Fibroblast of lung (primary cell): ENCODE results near the gene ITK. TPM values are rescaled to one million over a fixed set of nuclear protein-coding genes. Genes with fewer than 3 reads are reported as not detected.

Experiments used
- DNase-seq, 2 donors: peaks; one replicate each; pipeline versions ENCODE4 v3.0.0 to v3.0.0-alpha.2; 2010; ENCODE audit warnings: low read depth in 2 of 2
- H2AFZ ChIP-seq: 2 replicates; pipeline ENCODE4 v1.5.1; 2012; ENCODE audit warnings: low read length, control low read depth, inconsistent platforms
- H3K27ac ChIP-seq: 2 replicates; pipeline ENCODE4 v1.5.1; 2011; ENCODE audit warnings: low read length, control low read depth; ENCODE audit not compliant: insufficient read depth
- H3K27me3 ChIP-seq: 2 replicates; pipeline ENCODE4 v1.5.1; 2011; ENCODE audit warnings: mild to moderate bottlenecking, low read length; ENCODE audit not compliant: control insufficient read depth, insufficient read depth
- H3K36me3 ChIP-seq: 2 replicates; pipeline ENCODE4 v1.5.1; 2011; ENCODE audit warnings: low read length; ENCODE audit not compliant: control insufficient read depth, insufficient read depth
- H3K4me1 ChIP-seq: 2 replicates; pipeline ENCODE4 v1.5.1; 2011; ENCODE audit warnings: low read length; ENCODE audit not compliant: control insufficient read depth, insufficient read depth; ENCODE audit errors: extremely low read depth
- H3K4me2 ChIP-seq: 2 replicates; pipeline ENCODE4 v1.5.1; 2011; ENCODE audit warnings: low read length, control low read depth; ENCODE audit not compliant: insufficient read depth; ENCODE audit errors: extremely low read depth
- H3K4me3 ChIP-seq, 4 experiments: fragments of 200-600 bp in 1 of 4; sonication (generic) in 1 of 4; replicated peaks in 1 of 4; 2 replicates each; pipeline ENCODE4 v1.5.1; 2011 to 2016; ENCODE audit warnings: low read length in 4 of 4, low read depth in 3 of 4, mild to moderate bottlenecking in 3 of 4, control low read depth in 2 of 4, inconsistent platforms in 1 of 4, mixed read lengths in 1 of 4; ENCODE audit not compliant: insufficient read depth in 1 of 4; ENCODE audit errors: control extremely low read depth in 1 of 4
- H3K79me2 ChIP-seq: 2 replicates; pipeline ENCODE4 v1.5.1; 2012; ENCODE audit warnings: mild to moderate bottlenecking, low read length, inconsistent platforms; ENCODE audit not compliant: control insufficient read depth, insufficient read depth
- H3K9ac ChIP-seq: 2 replicates; pipeline ENCODE4 v1.5.1; 2011; ENCODE audit warnings: mild to moderate bottlenecking, low read length, control low read depth; ENCODE audit not compliant: insufficient read depth
- H3K9me3 ChIP-seq: 2 replicates; pipeline ENCODE4 v1.5.1; 2012; ENCODE audit warnings: low read depth, low read length; ENCODE audit not compliant: control insufficient read depth, insufficient read depth
- H4K20me1 ChIP-seq: 2 replicates; pipeline ENCODE4 v1.5.1; 2011; ENCODE audit warnings: low read length; ENCODE audit not compliant: control insufficient read depth, insufficient read depth; ENCODE audit errors: extremely low read depth
- EZH2 ChIP-seq: IDR thresholded peaks from 2 replicates; pipeline ENCODE4 v1.5.1; 2012; ENCODE audit warnings: low read length, control low read depth, mild to moderate bottlenecking; ENCODE audit errors: missing control alignments
- polyA plus RNA-seq, 2 donors: library from polyadenylated mRNA; depleted of rRNA in 1 of 2; stranded (reverse) in 1 of 2; unstranded in 1 of 2; fragments of >200 nt; gene quantifications; 2 replicates each; pipeline ENCODE4 v1.2.1, GENCODE V29; 2011 to 2012; ENCODE audit warnings: missing spikeins in 1 of 2
- total RNA-seq: library from RNA; depleted of rRNA; stranded (reverse); fragments of >200 nt; gene quantifications from 2 replicates; pipeline ENCODE4 v1.2.1, GENCODE V29; 2014
- TF ChIP-seq, protein P1 (sequence below), 2 donors: IDR thresholded peaks in 1 of 2; conservative IDR thresholded peaks in 1 of 2; 1 replicate in 1 of 2; 2 replicates in 1 of 2; pipeline ENCODE4 v1.5.1; 2011 to 2012; ENCODE audit warnings: low read length in 2 of 2, control low read depth in 1 of 2, inconsistent platforms in 1 of 2, low read depth in 1 of 2, mild to moderate bottlenecking in 1 of 2

The ITK gene
- total and polyA plus RNA-seq, 2 donors (not counting 1 experiment from before 2014, with no cell fraction given), result 0.17 TPM; not detected in 1

DNA sequence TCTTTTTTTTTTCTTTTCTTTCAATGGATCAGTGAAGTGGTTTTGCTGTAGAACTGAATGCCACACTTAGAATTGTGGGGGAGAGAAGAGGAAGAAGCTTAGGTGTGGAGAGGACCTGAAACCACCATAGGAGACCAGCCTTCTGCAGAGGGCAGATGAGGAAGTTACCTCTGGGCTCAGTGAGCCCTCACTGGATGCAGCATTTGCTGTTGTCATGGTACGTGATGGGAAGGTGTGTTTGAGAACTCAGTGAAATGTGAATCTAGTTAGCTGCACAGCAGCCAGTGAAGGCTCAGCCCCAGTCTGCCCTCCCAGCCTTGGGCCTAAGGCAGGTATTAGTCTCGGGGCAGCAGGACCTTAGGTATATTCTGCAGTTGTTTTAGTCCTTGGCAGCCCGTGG, 102.8 kb downstream of the ITK start:
- Histone ChIP-seq H2AFZ (no peak overlapping the region), H3K9ac (no peak overlapping the region), H3K79me2 (no peaks in the 10 kb centered on the region), H3K4me2 (no peak overlapping the region), H3K27ac (no peak overlapping the region), H3K27me3 (no peaks in the 10 kb centered on the region), H3K9me3 (no peaks in the 10 kb centered on the region), H3K4me3 (no peak overlapping the region), H3K36me3 (no peaks in the 10 kb centered on the region), H3K4me1 (no peaks in the 10 kb centered on the region), H4K20me1 (no peaks in the 10 kb centered on the region)
- no peak for TF ChIP-seq EZH2
- DNase-seq, result no peak

DNA sequence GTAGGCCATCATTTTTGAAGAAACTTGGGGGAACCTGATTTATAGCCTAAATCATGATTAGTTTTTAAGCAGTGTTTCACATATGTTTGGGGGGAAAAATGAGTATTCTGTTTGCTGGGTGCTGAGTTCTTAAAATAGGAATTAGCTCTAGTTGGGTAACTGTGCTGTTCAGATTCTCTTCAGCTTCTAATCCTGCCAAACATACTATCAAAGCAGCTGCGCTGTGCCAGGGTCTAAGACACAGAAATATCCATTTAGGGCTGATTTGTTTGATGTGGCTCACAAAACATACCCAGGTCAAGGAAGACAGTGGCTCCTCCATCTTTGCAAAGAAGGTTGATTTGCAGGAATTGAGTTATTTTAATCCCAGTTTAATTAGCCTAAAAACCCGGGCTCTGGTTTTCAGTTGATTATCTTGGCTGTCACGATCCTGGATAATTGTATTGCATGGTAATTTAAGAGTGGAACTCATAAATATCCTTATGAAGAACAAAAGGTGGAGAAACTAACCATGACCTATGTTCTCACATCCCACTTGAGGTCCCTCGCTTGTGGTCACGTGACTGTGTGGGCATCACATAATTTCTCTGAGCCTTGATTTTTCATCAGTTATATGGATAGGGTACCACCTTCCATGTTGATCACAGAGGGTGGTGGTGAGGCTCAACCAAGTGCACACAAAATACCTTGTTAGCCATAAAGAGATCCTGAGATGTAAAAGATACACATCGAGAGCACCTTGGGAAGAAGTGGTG, 104.0 kb downstream of the ITK start:
- Histone ChIP-seq H3K27ac (no peak overlapping the region), H3K4me2 (no peak overlapping the region), H2AFZ (no peak overlapping the region), H3K79me2 (no peaks in the 10 kb centered on the region), H3K9ac (no peak overlapping the region), H4K20me1 (no peaks in the 10 kb centered on the region), H3K4me3 (no peak overlapping the region), H3K36me3 (no peaks in the 10 kb centered on the region), H3K27me3 (no peaks in the 10 kb centered on the region), H3K9me3 (no peaks in the 10 kb centered on the region), H3K4me1 (no peaks in the 10 kb centered on the region)
- TF ChIP-seq, protein P1, sequence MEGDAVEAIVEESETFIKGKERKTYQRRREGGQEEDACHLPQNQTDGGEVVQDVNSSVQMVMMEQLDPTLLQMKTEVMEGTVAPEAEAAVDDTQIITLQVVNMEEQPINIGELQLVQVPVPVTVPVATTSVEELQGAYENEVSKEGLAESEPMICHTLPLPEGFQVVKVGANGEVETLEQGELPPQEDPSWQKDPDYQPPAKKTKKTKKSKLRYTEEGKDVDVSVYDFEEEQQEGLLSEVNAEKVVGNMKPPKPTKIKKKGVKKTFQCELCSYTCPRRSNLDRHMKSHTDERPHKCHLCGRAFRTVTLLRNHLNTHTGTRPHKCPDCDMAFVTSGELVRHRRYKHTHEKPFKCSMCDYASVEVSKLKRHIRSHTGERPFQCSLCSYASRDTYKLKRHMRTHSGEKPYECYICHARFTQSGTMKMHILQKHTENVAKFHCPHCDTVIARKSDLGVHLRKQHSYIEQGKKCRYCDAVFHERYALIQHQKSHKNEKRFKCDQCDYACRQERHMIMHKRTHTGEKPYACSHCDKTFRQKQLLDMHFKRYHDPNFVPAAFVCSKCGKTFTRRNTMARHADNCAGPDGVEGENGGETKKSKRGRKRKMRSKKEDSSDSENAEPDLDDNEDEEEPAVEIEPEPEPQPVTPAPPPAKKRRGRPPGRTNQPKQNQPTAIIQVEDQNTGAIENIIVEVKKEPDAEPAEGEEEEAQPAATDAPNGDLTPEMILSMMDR (conservative IDR thresholded peaks at IDR 0.05 in 1 of 2, IDR thresholded peaks at IDR 0.05 in 1 of 2; ENCODE audit: low read depth in 1 of 2, low read length in 2 of 2), result no peak
- no peak for TF ChIP-seq EZH2
- DNase-seq, result no peak

DNA sequence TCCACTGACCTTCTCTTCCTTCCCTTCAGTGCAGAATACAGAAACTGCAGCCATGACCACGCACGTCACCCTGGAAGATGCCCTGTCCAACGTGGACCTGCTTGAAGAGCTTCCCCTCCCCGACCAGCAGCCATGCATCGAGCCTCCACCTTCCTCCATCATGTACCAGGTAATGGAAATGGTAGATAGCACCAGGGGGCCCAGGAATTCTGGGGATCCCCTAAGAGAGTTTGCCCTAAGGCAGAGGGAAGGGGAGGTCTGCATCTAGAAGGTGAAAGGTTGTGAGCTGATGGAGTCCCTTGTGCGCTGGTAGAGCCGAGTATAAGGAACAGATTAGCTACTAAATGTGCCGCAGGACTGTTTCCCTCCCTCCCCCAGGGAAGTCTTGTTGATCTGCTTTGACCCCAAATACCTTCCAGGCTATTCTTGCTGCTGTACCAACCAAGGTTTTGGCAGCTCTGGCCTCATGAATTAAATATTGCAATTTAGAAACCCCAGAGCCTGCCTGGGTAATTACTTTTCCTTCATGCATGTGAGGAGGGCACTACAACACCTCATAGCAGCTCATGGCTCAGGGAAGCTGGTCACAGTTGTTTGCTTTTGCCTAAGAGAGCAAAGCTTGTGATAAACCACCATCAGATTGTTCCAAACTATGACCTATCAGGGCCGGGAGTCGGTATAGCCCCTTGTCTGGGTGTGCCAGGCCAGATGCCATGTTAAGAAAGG, 104.8 kb downstream of the ITK start:
- Histone ChIP-seq H3K27ac (no peak overlapping the region), H3K4me3 (no peak overlapping the region), H3K79me2 (no peaks in the 10 kb centered on the region), H3K4me2 (no peak overlapping the region), H3K9me3 (no peaks in the 10 kb centered on the region), H3K4me1 (peaks cover 4% of the 10 kb centered on the region), H3K27me3 (no peaks in the 10 kb centered on the region), H4K20me1 (no peaks in the 10 kb centered on the region), H2AFZ (no peak overlapping the region), H3K9ac (no peak overlapping the region), H3K36me3 (no peaks in the 10 kb centered on the region)
- TF ChIP-seq, protein P1 (conservative IDR thresholded peaks at IDR 0.05 in 1 of 2, IDR thresholded peaks at IDR 0.05 in 1 of 2; ENCODE audit: low read depth in 1 of 2, low read length in 2 of 2), result no peak
- no peak for TF ChIP-seq EZH2
- no peak for DNase-seq
